Endothelial cell of umbilical vein (primary cell): ENCODE data around the gene COL17A1. TPM values are rescaled to one million over a fixed set of nuclear protein-coding genes. Genes with fewer than 3 reads are reported as not detected.

Experiments used
- BruUV-seq: library from RNA; stranded (reverse); fragments of 400-500 nt; replicated peaks from 2 replicates; lab custom pipeline; 2021; lab: Mats Ljungman, UMichigan
- CTCF ChIA-PET: fragments of 300-600, 350-600 bp; sonication (Branson Sonifier 250); formaldehyde crosslinking; loops from one replicate; lab custom pipeline; 2021; ENCODE audit warnings: antibody characterized with exemption, inconsistent platforms; lab: Charles Lee
- POLR2A ChIA-PET: fragments of 300-600, 350-600 bp; sonication (Branson Sonifier 250); formaldehyde crosslinking; loops from one replicate; lab custom pipeline; 2021; ENCODE audit warnings: antibody characterized with exemption, inconsistent platforms; lab: Charles Lee
- DNase-seq: peaks from one replicate; pipeline ENCODE4 v3.0.0-alpha.2; 2011; ENCODE audit warnings: low read depth, low spot score
- FAIRE-seq: peaks from 2 replicates; lab custom pipeline; 2011; peaks lifted over from hg19 to GRCh38; lab: Jason Lieb, UNC
- H2AFZ ChIP-seq: 2 replicates; pipeline ENCODE4 v1.6.0; 2012; ENCODE audit warnings: low read depth, low read length, control low read depth, inconsistent platforms
- H3K27ac ChIP-seq: 2 replicates; pipeline ENCODE4 v1.5.1; 2011; ENCODE audit warnings: low read depth, mild to moderate bottlenecking, control low read depth, low read length, moderate library complexity; ENCODE audit not compliant: insufficient read depth
- H3K27me3 ChIP-seq, 2 experiments: 2 replicates each; pipeline versions ENCODE4 v1.6.0 to v1.6.1; 2011; ENCODE audit warnings: low read length in 2 of 2, mixed read lengths in 1 of 2; ENCODE audit not compliant: control insufficient read depth in 2 of 2, insufficient read depth in 2 of 2
- H3K36me3 ChIP-seq, 2 experiments: 2 replicates in 1 of 2; 3 replicates in 1 of 2; pipeline ENCODE4 v1.5.1; 2011; ENCODE audit warnings: low read length in 2 of 2, mild to moderate bottlenecking in 1 of 2, moderate library complexity in 1 of 2; ENCODE audit not compliant: control insufficient read depth in 2 of 2, insufficient read depth in 2 of 2; ENCODE audit errors: extremely low read depth in 1 of 2
- H3K4me1 ChIP-seq: 3 replicates; pipeline ENCODE4 v1.5.1; 2011; ENCODE audit warnings: mild to moderate bottlenecking, low read length; ENCODE audit not compliant: control insufficient read depth, insufficient read depth; ENCODE audit errors: extremely low read depth
- H3K4me2 ChIP-seq: 2 replicates; pipeline ENCODE4 v1.6.1; 2011; ENCODE audit warnings: low read length, control low read depth, mixed read lengths; ENCODE audit not compliant: insufficient read depth
- H3K4me3 ChIP-seq, 3 experiments: fragments of 200-600 bp in 1 of 3; sonication (generic), shearing (Covaris generic) in 1 of 3; replicated peaks in 1 of 3; 2 replicates each; pipeline ENCODE4 v1.5.1; 2011 to 2016; ENCODE audit warnings: control low read depth in 3 of 3, low read length in 3 of 3, mild to moderate bottlenecking in 2 of 3, inconsistent platforms in 1 of 3, low read depth in 1 of 3, moderate library complexity in 1 of 3; ENCODE audit not compliant: insufficient read depth in 1 of 3
- H3K79me2 ChIP-seq: 2 replicates; pipeline ENCODE4 v1.6.0; 2012; ENCODE audit warnings: low read length, inconsistent platforms; ENCODE audit not compliant: control insufficient read depth, insufficient read depth
- H3K9ac ChIP-seq: replicated peaks from 2 replicates; pipeline ENCODE3; 2011; ENCODE audit warnings: low read length, control low read depth; ENCODE audit not compliant: insufficient read depth; ENCODE audit errors: extremely low read depth
- H3K9me1 ChIP-seq: replicated peaks from 3 replicates; pipeline ENCODE4 v1.6.0; 2011; ENCODE audit warnings: mild to moderate bottlenecking, low read length; ENCODE audit not compliant: control insufficient read depth, insufficient read depth; ENCODE audit errors: extremely low read depth
- H3K9me3 ChIP-seq: replicated peaks from 2 replicates; pipeline ENCODE4 v1.5.1; 2012; ENCODE audit warnings: low read length, inconsistent platforms; ENCODE audit not compliant: control insufficient read depth, insufficient read depth
- H4K20me1 ChIP-seq: replicated peaks from 2 replicates; pipeline ENCODE3; 2011; ENCODE audit warnings: mild to moderate bottlenecking, low read length; ENCODE audit not compliant: control insufficient read depth, insufficient read depth; ENCODE audit errors: extremely low read depth
- EZH2 ChIP-seq: IDR thresholded peaks from 2 replicates; pipeline ENCODE4 v1.6.1; 2012; ENCODE audit warnings: borderline replicate concordance, low read depth, mild to moderate bottlenecking, moderate library complexity, low read length, inconsistent platforms; ENCODE audit not compliant: severe bottlenecking
- FOS ChIP-seq: IDR thresholded peaks from 2 replicates; pipeline ENCODE4 v1.6.1; 2011; ENCODE audit warnings: mild to moderate bottlenecking, low read length, moderate library complexity, borderline replicate concordance; ENCODE audit not compliant: insufficient read depth
- GATA2 ChIP-seq: IDR thresholded peaks from 2 replicates; pipeline ENCODE4 v1.7.0; 2011; ENCODE audit warnings: low read depth, mild to moderate bottlenecking, moderate library complexity, mixed read lengths, low read length; ENCODE audit not compliant: insufficient read length, insufficient read depth
- JUN ChIP-seq: IDR thresholded peaks from 2 replicates; pipeline ENCODE4 v1.6.1; 2011; ENCODE audit warnings: borderline replicate concordance, low read depth; ENCODE audit not compliant: insufficient read length, insufficient read depth
- MYC ChIP-seq: IDR thresholded peaks from one replicate; pipeline ENCODE4 v1.6.1; 2011; ENCODE audit warnings: mild to moderate bottlenecking, low read depth, low read length
- POLR2A ChIP-seq: IDR thresholded peaks from 2 replicates; pipeline ENCODE4 v1.6.1; 2012; ENCODE audit warnings: low read depth, mild to moderate bottlenecking, control low read depth, low read length
- POLR2AphosphoS5 ChIP-seq: IDR thresholded peaks from 2 replicates; pipeline ENCODE4 v1.6.1; 2012; ENCODE audit warnings: low read depth, mild to moderate bottlenecking, control low read depth, low read length, moderate library complexity; ENCODE audit not compliant: insufficient read depth
- dilution Hi-C: fragments of 300-500 bp; cut with MboI; formaldehyde crosslinking; loops from one replicate; pipeline ENCODE4 v1.15.0; 2019; ENCODE audit warnings: low sequenced_read_pairs; ENCODE audit not compliant: extremely low pct_ligation_motif_present
- intact Hi-C: fragments of 100-400 bp; cut with micrococcal nuclease; formaldehyde crosslinking; loops from one replicate; pipeline ENCODE4 v1.10.0; 2022
- polyA plus RNA-seq, 4 experiments: library from polyadenylated mRNA; depleted of rRNA in 3 of 4; stranded (reverse) in 3 of 4; unstranded in 1 of 4; fragments of >200 nt; gene quantifications; 2 replicates each; pipeline versions ENCODE4 v1.2.1 to v1.2.3, GENCODE V29; 2011 to 2012; ENCODE audit warnings: missing spikeins in 1 of 4
- total RNA-seq: library from RNA; stranded (reverse); gene quantifications from 2 replicates; pipeline ENCODE4 v1.2.3, GENCODE V29; 2021
- TF ChIP-seq, protein P1 (sequence below), 2 donors: IDR thresholded peaks; 1 replicate in 1 of 2; 2 replicates in 1 of 2; pipeline ENCODE4 v1.5.1; 2011; ENCODE audit warnings: low read length in 2 of 2, mild to moderate bottlenecking in 2 of 2, moderate library complexity in 2 of 2, control low read depth in 1 of 2, inconsistent platforms in 1 of 2, low read depth in 1 of 2; ENCODE audit not compliant: insufficient read depth in 1 of 2; ENCODE audit errors: extremely low read depth in 1 of 2
- TF ChIP-seq, protein P2 (sequence below): IDR thresholded peaks from 2 replicates; pipeline ENCODE4 v1.6.1; 2011; ENCODE audit not compliant: insufficient read depth, insufficient read length

COL17A1 gene
- total and polyA plus RNA-seq, 2 donors (not counting 3 experiments of a cell fraction or from before 2014, with no cell fraction given) = 0.57 to 1.3 TPM

DNA sequence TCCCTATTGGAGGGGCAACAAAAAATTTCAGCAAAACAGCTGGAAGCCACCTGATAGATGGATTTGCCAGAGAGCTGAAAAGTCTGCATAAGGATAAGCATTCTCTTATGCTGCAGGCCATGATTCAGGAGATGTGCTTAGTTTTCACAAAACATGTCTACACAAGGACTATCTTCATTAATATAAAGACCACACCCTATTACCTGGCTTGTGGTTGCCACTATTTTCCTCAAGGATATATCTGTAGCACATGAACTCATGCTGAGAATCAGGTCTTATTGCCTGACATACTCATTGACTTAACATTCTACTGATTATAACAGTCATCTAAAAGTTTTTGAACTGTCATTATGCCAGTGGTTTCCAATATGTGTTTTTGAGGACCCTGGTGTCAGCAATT, 7.1 kb upstream of the COL17A1 start:
- no peak overlapping the region for H3K9ac ChIP-seq
- BruUV-seq = no TSS peak
- FAIRE-seq (no peak), DNase-seq (no peak)
- H3K79me2 ChIP-seq = no peaks in the 10 kb centered on the region
- no peaks in the 10 kb centered on the region for H3K36me3 ChIP-seq
- no peaks in the 10 kb centered on the region for H3K4me1 ChIP-seq
- no peak overlapping the region for H3K27ac ChIP-seq
- H3K4me2 ChIP-seq = no peak overlapping the region
- dilution Hi-C loops = no loop called here
- no peak overlapping the region for H3K4me3 ChIP-seq
- H3K9me3 ChIP-seq = peaks cover 6% of the 10 kb centered on the region
- ChIA-PET POLR2A (no interaction called here), CTCF (no interaction called here)
- H3K27me3 ChIP-seq = no peaks in the 10 kb centered on the region
- no peak overlapping the region for H2AFZ ChIP-seq
- TF ChIP-seq GATA2 (no peak), JUN (no peak), FOS (no peak), POLR2AphosphoS5 (no peak), POLR2A (no peak), EZH2 (no peak), MYC (no peak)
- TF ChIP-seq, protein P1, sequence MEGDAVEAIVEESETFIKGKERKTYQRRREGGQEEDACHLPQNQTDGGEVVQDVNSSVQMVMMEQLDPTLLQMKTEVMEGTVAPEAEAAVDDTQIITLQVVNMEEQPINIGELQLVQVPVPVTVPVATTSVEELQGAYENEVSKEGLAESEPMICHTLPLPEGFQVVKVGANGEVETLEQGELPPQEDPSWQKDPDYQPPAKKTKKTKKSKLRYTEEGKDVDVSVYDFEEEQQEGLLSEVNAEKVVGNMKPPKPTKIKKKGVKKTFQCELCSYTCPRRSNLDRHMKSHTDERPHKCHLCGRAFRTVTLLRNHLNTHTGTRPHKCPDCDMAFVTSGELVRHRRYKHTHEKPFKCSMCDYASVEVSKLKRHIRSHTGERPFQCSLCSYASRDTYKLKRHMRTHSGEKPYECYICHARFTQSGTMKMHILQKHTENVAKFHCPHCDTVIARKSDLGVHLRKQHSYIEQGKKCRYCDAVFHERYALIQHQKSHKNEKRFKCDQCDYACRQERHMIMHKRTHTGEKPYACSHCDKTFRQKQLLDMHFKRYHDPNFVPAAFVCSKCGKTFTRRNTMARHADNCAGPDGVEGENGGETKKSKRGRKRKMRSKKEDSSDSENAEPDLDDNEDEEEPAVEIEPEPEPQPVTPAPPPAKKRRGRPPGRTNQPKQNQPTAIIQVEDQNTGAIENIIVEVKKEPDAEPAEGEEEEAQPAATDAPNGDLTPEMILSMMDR (IDR thresholded peaks at IDR 0.05; ENCODE audit: extremely low read depth in 1 of 2, insufficient read depth in 1 of 2, low read depth in 1 of 2, low read length in 2 of 2) = no peak
- TF ChIP-seq, protein P2, sequence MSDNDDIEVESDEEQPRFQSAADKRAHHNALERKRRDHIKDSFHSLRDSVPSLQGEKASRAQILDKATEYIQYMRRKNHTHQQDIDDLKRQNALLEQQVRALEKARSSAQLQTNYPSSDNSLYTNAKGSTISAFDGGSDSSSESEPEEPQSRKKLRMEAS = no peak
- no peaks in the 10 kb centered on the region for H4K20me1 ChIP-seq
- intact Hi-C loops = no loop called here
- H3K9me1 ChIP-seq = no peaks in the 10 kb centered on the region
